ENCODE results near the gene LCN1.

The LCN1 gene

DNA sequence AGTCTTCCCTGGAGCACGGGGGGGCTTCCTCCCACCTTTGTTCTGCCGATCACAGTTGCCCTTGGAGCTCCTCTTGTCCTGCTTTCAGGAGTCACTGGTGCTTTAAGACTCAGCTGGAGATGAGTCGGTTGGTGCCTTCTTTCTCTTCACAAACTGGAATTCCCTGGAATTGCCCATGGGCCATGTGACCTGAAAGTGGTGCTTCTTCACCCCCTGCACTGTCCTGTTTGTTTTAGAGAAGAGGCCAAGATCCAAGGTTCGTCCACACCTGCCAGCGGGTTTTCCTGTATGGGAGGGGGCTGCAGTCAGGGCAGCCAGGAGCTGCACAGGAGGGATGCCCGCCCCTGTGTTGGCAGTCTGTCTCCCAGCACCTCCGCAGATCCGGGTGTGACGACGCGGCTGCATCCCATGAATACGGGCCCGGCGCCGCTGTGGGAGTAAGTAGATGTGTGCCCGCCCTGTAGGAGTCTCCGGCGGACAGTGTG, 30.2 kb upstream of the LCN1 start:
- Histone ChIP-seq H3K4me1 (ENCODE audit: insufficient read depth, low read length) (0 out of 2 replicates have a peak, but pooled peaks cover 2% of the 10 kb centered on the region), H3K36me3 (ENCODE audit: insufficient read depth, low read depth, low read length) (peaks cover 21% of the 10 kb centered on the region), H3K4me3 (ENCODE audit: low read length) (no peak overlapping the region), H3K9ac (ENCODE audit: low read depth, low read length) (no peak overlapping the region), H3K27ac (ENCODE audit: low read length) (no peak overlapping the region), H3K9me3 (ENCODE audit: insufficient read depth, low read depth, low read length) (no peaks in the 10 kb centered on the region), H3K27me3 (ENCODE audit: insufficient read depth, low read length) (no peaks in the 10 kb centered on the region)

DNA sequence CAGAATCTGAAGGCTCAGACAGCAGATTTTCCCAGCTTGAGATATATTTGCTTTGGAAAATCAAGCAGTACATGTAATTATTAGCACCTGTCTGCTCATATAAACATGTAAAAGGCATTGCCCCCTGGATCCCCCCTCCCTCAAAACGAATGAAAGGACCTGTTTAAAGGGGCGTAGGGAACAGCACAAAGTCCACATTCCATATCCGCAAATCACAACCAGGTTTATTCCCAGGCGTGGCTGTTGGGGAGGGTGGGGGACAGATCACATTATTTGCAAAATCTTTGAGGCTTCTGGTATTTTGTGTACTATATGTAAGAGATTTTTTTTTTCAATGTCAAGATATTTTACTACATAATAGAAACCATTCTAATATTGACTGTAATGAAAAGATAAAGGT, 29.5 kb upstream of the LCN1 start:
- 0 out of 2 replicates have a peak, but pooled peaks cover 2% of the 10 kb centered on the region for H3K4me1 ChIP-seq (ENCODE audit: insufficient read depth, low read length)
- H3K27me3 ChIP-seq (ENCODE audit: insufficient read depth, low read length): no peaks in the 10 kb centered on the region
- peaks cover 14% of the 10 kb centered on the region for H3K36me3 ChIP-seq (ENCODE audit: insufficient read depth, low read depth, low read length)
- no peak overlapping the region for H3K27ac ChIP-seq (ENCODE audit: low read length)
- no peak overlapping the region for H3K4me3 ChIP-seq (ENCODE audit: low read length)
- H3K9ac ChIP-seq (ENCODE audit: low read depth, low read length): no peak overlapping the region
- H3K9me3 ChIP-seq (ENCODE audit: insufficient read depth, low read depth, low read length): no peaks in the 10 kb centered on the region

DNA sequence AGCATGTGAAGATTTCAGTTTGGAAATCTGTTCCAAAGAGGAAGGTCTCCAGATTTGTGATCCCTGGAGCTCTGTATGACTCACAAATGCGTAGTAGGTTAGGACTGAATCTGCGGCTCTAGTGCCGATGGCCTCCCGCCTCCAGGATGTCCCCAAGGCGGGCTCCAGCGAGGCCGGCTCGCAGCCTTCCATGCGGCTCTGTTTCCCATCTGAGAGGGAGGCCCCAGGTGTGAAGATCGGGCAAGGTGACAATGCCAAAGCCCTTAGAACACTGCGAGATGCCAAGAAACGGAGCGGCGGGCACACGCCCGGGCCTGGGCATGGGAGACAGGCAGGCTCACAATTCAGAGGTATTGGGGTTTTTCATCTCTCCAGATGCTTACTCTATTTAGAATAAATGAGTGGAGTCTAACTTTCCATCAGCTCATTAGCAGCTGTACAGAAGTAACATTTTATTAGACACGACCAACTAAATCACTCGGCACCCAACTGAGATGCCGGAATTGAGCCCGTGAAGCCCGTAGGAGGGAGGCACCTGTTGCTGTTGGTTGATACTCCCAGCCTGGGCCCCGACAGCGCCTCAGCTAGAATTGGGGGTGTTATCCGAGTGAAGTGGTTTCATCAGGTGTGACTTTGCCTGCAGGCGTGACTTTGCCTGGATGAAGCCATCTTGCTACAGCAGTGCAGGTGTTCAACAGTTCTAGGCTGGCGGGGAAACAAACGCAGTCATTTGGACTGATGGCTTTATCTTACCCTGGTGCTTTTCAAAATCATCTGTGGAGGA, 28.2 kb upstream of the LCN1 start:
- no peak overlapping the region for H3K9ac ChIP-seq (ENCODE audit: low read depth, low read length)

DNA sequence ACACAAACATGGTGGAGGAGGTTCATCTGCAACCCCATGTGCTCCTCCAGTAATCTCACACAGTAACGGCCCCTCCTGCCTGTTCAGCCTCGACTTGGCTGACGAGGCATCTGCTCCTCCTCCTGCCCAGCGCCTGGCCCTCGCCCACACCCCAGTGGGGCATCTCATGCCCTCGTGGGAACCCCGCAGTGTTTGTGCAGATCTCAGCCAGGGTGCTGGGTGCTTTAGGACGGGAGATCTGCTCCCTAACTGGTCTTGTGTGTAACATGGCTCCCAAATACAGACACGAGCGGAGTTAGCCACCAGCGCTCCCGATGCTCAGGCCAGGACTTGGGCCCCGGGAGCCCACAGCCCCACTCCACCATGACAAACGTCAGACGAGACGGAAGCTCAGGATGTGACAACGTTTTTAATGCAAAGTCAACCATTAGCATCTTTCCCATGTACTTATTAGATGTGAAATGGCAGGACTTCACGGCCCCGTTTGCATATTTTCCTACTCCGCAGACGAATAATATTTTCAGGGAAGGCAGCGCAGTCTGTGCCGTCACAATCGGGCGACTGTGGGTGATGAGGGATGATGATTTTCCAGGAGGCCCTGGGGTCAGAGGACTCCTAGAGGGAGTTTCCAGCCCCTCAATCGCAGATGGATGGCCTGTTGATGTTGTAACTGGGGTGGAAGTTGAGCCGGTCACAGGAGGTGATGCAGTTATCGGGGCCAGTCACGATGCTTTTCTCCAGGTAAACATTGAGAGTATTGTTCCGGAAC, 26.3 kb upstream of the LCN1 start:
- Histone ChIP-seq H3K36me3 (ENCODE audit: insufficient read depth, low read depth, low read length) (no peaks in the 10 kb centered on the region), H3K27ac (ENCODE audit: low read length) (no peak overlapping the region), H3K27me3 (ENCODE audit: insufficient read depth, low read length) (peaks cover 6% of the 10 kb centered on the region; the same call in 1 of the 2 replicates), H3K9me3 (ENCODE audit: insufficient read depth, low read depth, low read length) (no peaks in the 10 kb centered on the region), H3K4me1 (ENCODE audit: insufficient read depth, low read length) (0 out of 2 replicates have a peak, but pooled peaks cover 2% of the 10 kb centered on the region), H3K4me3 (ENCODE audit: low read length) (no peak overlapping the region), H3K9ac (ENCODE audit: low read depth, low read length) (no peak overlapping the region)

More for the DNA sequence above, 28.2 kb upstream of the LCN1 start:
- Histone ChIP-seq H3K36me3 (ENCODE audit: insufficient read depth, low read depth, low read length) (peaks cover 7% of the 10 kb centered on the region), H3K27ac (ENCODE audit: low read length) (no peak overlapping the region), H3K4me1 (ENCODE audit: insufficient read depth, low read length) (0 out of 2 replicates have a peak, but pooled peaks cover 2% of the 10 kb centered on the region), H3K4me3 (ENCODE audit: low read length) (no peak overlapping the region), H3K27me3 (ENCODE audit: insufficient read depth, low read length) (no peaks in the 10 kb centered on the region), H3K9me3 (ENCODE audit: insufficient read depth, low read depth, low read length) (no peaks in the 10 kb centered on the region)

DNA sequence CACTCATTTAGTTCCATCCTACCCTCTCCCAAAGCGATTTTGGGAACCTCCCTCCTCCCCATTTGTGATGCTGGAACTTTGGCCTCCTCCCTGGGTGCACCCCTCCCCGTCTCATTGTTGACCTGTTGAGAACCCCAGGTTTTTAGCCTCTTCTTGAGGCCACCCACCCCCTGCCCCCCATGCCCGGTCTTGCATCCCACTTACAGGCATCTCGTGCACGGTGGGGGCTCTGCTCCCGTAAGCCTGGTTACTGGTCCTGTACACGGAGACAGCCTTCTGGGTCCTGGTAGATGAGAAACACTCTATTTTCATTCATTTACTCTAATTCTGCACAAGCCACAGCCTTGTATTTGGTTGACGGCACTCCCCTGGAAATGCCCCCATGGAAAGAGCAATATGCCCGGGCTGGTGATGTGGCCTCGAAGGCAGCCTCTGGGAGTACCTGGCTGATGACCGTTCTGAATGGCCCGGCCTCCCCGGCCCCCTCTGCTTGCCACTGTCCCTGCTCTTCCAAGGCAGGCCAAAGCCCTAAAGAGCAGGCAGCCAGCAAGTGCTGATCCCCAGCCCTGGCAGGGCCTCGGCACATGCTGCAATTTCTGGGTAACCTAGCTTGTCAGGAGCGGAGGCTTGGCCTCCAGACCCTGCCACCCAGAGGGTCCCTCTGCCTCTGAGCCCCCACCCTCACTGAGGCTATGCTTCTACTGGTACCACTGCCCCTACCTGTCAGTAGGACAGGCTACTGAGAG, 22.7 kb upstream of the LCN1 start:
- H3K4me3 ChIP-seq (ENCODE audit: low read length): no peak overlapping the region

DNA sequence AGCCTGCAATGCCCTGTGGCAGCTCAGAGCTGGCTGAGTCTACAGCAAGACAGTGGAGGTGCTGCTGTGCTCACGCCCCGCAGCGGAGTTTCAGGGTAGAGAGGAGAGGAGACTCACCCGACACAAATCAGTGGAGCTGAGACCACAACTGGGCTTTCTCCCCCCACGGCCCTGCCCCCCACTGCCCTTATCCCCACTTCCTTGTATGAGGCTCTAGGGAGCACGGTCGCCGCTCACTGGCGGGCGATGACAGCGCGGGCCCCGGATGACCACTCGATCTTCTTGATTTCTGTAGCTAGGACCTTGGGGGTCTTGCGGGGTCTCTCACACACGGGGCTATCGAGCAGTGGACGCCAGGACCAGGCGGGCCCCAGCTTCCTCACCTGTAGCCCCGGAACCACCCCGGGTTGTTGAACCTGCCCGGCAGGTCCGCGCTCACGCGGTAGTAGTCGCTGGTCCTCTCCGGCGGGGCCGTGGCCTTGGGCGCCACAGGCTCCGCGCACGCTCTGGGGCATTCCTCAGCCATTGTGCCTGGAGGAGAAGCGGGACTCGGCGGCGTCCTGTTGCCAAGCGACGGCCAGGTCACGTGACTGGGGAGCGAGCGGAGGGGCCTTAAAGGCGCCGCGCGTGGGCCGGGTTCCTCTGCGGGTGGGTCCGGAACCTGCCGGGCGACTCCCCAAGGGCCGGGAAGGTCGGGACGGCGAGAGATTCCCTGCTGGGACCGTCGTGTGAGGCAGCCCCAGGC, 21.7 kb upstream of the LCN1 start:
- Histone ChIP-seq H3K36me3 (ENCODE audit: insufficient read depth, low read depth, low read length) (peaks cover 30% of the 10 kb centered on the region), H3K27me3 (ENCODE audit: insufficient read depth, low read length) (peaks cover 6% of the 10 kb centered on the region; the same call in 1 of the 2 replicates), H3K9ac (ENCODE audit: low read depth, low read length) (peak overlapping the region; percentile 67; the same call in 1 of the 2 replicates), H3K9me3 (ENCODE audit: insufficient read depth, low read depth, low read length) (no peaks in the 10 kb centered on the region), H3K4me1 (ENCODE audit: insufficient read depth, low read length) (peaks cover 8% of the 10 kb centered on the region; the same call in 1 of the 2 replicates), H3K27ac (ENCODE audit: low read length) (no peak overlapping the region), H3K4me3 (ENCODE audit: low read length) (peak overlapping the region; percentile 86)

More for the DNA sequence above, 22.7 kb upstream of the LCN1 start:
- Histone ChIP-seq H3K9ac (ENCODE audit: low read depth, low read length) (no peak overlapping the region), H3K36me3 (ENCODE audit: insufficient read depth, low read depth, low read length) (peaks cover 21% of the 10 kb centered on the region), H3K27me3 (ENCODE audit: insufficient read depth, low read length) (peaks cover 6% of the 10 kb centered on the region; the same call in 1 of the 2 replicates), H3K9me3 (ENCODE audit: insufficient read depth, low read depth, low read length) (no peaks in the 10 kb centered on the region), H3K27ac (ENCODE audit: low read length) (no peak overlapping the region), H3K4me1 (ENCODE audit: insufficient read depth, low read length) (peaks cover 8% of the 10 kb centered on the region; the same call in 1 of the 2 replicates)

DNA sequence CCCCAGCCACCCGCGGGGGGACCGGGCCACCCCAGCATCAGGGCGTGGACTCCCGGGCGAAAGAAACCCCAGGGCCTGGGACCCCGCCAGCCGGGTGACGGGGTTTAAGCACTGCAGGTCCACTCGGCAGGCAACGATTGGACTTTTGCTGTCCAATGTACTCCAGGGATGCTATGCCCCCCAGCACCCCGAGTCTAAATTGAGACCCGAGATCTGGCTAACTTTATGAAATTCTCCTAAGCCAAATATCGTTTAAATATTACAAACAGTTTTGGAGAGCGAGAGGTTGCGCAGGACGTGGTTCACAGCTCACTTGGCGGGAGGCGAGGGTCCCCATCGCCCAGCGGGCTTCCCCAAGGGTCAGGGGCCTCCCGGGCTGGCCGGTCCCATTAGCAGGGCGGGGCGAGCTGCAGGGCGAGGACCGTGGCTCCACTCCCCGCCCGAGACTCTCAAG, 21.1 kb upstream of the LCN1 start:
- peaks cover 6% of the 10 kb centered on the region; the same call in 1 of the 2 replicates for H3K27me3 ChIP-seq (ENCODE audit: insufficient read depth, low read length)
- no peaks in the 10 kb centered on the region for H3K9me3 ChIP-seq (ENCODE audit: insufficient read depth, low read depth, low read length)
- no peak overlapping the region for H3K27ac ChIP-seq (ENCODE audit: low read length)
- H3K4me1 ChIP-seq (ENCODE audit: insufficient read depth, low read length): peaks cover 8% of the 10 kb centered on the region; the same call in 1 of the 2 replicates
- H3K9ac ChIP-seq (ENCODE audit: low read depth, low read length): peak overlapping the region; percentile 48; the same call in 1 of the 2 replicates
- H3K4me3 ChIP-seq (ENCODE audit: low read length): peak overlapping the region; percentile 86
- H3K36me3 ChIP-seq (ENCODE audit: insufficient read depth, low read depth, low read length): peaks cover 36% of the 10 kb centered on the region

DNA sequence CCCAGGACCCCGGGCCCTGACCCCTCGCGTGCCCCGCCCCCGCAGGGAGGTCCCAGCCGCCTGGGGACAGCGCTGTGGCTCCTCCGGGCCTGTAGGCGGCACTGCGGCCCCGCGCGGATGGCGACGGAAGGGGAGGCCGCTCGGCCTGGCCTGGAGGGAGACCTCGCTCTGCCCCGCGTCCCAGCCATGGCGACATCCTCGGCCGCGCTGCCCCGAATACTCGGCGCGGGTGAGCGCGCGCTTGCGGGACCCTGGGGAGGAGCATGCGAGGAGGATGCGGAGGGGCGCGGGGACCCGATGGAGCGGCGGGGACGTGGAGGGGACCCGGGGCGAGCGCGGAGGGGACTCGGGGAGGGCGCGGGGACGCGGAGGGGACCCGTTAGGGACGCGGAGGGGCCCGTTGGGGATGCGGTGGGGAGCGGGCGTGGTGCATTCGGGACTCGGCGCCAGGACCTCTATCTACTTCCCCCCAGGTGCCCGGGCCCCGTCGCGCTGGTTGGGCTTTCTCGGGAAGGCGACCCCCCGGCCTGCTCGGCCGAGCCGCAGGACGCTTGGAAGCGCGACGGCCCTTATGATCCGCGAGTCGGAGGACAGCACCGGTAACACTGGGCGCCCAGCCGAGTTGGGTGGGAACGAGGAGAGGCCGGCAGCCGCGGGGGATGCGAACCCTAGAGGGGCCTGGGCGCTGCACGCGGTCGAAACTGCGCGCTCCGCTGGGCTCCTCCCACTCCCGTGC, 20.5 kb upstream of the LCN1 start, which contains the start of gene MRPS2:
MRPS2 (plus strand) TSS at position 158 of the 736 bp plus-strand sequence; CDS start at position 187, 29 bp downstream.
- peak within 1 kb of the TSS; percentile 87 for H3K9ac ChIP-seq (ENCODE audit: low read depth, low read length)
- peaks cover 6% of the 10 kb centered on the region; the same call in 1 of the 2 replicates for H3K27me3 ChIP-seq (ENCODE audit: insufficient read depth, low read length)
- no peaks in the 10 kb centered on the region for H3K9me3 ChIP-seq (ENCODE audit: insufficient read depth, low read depth, low read length)
- peaks cover 8% of the 10 kb centered on the region; the same call in 1 of the 2 replicates for H3K4me1 ChIP-seq (ENCODE audit: insufficient read depth, low read length)
- peaks cover 40% of the 10 kb centered on the region for H3K36me3 ChIP-seq (ENCODE audit: insufficient read depth, low read depth, low read length)
- peak within 1 kb of the TSS; percentile 86 for H3K4me3 ChIP-seq (ENCODE audit: low read length)
- H3K27ac ChIP-seq (ENCODE audit: low read length): peak within 1 kb of the TSS; percentile 65

DNA sequence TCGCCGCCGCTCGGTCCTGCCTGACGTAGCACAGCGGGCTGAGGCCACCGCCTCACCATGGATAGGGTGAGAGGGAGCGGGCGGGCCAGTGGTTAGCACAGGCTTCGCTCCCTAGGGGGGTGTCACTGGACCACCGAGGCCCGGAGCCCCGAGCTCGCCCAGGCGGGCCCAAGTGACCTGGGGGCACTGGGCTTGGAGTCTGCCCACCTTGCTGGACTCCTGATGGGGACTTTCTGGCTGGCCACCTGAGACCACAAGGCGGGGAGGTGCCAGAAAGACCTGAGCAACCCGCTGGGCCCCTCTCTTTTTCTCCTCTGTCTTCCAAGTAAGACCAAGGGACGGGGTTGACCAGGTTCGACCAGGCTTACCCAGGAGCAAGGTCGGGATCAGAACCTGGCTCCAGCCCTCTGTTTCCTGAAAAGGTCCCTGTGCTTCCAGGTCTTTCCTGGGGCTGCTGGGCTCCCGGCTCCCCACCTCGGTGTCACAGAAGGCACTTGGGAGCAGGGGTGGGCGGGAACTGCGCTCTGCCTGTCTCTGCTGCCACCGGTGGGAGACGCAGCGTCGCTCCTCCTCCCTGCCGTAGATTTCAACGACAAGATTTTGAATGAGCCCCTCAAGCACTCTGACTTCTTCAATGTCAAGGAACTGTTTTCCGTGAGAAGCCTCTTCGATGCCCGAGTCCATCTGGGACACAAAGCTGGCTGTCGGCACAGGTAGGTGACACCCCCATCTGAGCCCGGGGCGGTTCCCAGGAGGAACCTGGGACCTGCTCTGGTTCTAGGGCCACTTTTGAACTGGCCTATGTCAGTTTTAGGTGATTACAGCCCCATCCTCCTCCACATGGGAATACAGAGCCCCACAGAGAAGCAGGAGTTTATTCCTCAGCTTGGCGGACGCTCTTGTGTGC, 19.7 kb upstream of the LCN1 start:
- Histone ChIP-seq H3K9me3 (ENCODE audit: insufficient read depth, low read depth, low read length) (no peaks in the 10 kb centered on the region), H3K9ac (ENCODE audit: low read depth, low read length) (peak overlapping the region; percentile 87; the same call in 1 of the 2 replicates), H3K27me3 (ENCODE audit: insufficient read depth, low read length) (peaks cover 6% of the 10 kb centered on the region; the same call in 1 of the 2 replicates), H3K4me1 (ENCODE audit: insufficient read depth, low read length) (peaks cover 8% of the 10 kb centered on the region; the same call in 1 of the 2 replicates), H3K27ac (ENCODE audit: low read length) (peak overlapping the region; percentile 65), H3K36me3 (ENCODE audit: insufficient read depth, low read depth, low read length) (peaks cover 40% of the 10 kb centered on the region), H3K4me3 (ENCODE audit: low read length) (peak overlapping the region; percentile 86)
